ENCODE results near the gene ATP5MC2.
"Not testable (repeated sequence)": the region's sequence is repeated elsewhere in the genome, so short reads cannot be mapped to it uniquely, and the experiment has no call there.

The ATP5MC2 gene

GRCh38 chr12:53643232-53643979, 32.5 kb downstream of the ATP5MC2 start:
- DNase-seq (ENCODE audit: insufficient read length) (no peak), FAIRE-seq (no peak)
- TF ChIP-seq POLR2AphosphoS5 (IDR thresholded peaks at IDR 0.05; ENCODE audit: low read depth, low read length) (no peak), POLR2A (IDR thresholded peaks at IDR 0.05; ENCODE audit: low read depth, low read length) (no peak), TAF1 (IDR thresholded peaks at IDR 0.05; ENCODE audit: borderline replicate concordance, low read depth, low read length) (no peak)

GRCh38 chr12:53638057-53638456, 37.8 kb downstream of the ATP5MC2 start:
- TF ChIP-seq POLR2A (IDR thresholded peaks at IDR 0.05; ENCODE audit: low read depth, low read length) (no peak), POLR2AphosphoS5 (IDR thresholded peaks at IDR 0.05; ENCODE audit: low read depth, low read length) (no peak), TAF1 (IDR thresholded peaks at IDR 0.05; ENCODE audit: borderline replicate concordance, low read depth, low read length) (no peak)
- no peak for DNase-seq (ENCODE audit: insufficient read length)
- FAIRE-seq = no peak

GRCh38 chr12:53636641-53637040, 39.2 kb downstream of the ATP5MC2 start:
- TF ChIP-seq POLR2AphosphoS5 (IDR thresholded peaks at IDR 0.05; ENCODE audit: low read depth, low read length) = no peak
- TF ChIP-seq TAF1 (IDR thresholded peaks at IDR 0.05; ENCODE audit: borderline replicate concordance, low read depth, low read length) = no peak
- DNase-seq (ENCODE audit: insufficient read length) = no peak
- FAIRE-seq = no peak

GRCh38 chr12:53635708-53636107, 40.2 kb downstream of the ATP5MC2 start:
- FAIRE-seq; DNase-seq (ENCODE audit: insufficient read length): not testable (repeated sequence)

- FAIRE-seq (no peak), DNase-seq (ENCODE audit: insufficient read length) (no peak)
- TF ChIP-seq TAF1 (IDR thresholded peaks at IDR 0.05; ENCODE audit: borderline replicate concordance, low read depth, low read length) = no peak
- TF ChIP-seq POLR2A (IDR thresholded peaks at IDR 0.05; ENCODE audit: low read depth, low read length) = no peak
- TF ChIP-seq POLR2AphosphoS5 (IDR thresholded peaks at IDR 0.05; ENCODE audit: low read depth, low read length) = no peak
Measured at GRCh38 chr12:53631721-53632120, 44.2 kb downstream of the ATP5MC2 start.

- DNase-seq (ENCODE audit: insufficient read length) = no peak
- no peak for FAIRE-seq
- TF ChIP-seq POLR2A (IDR thresholded peaks at IDR 0.05; ENCODE audit: low read depth, low read length) (no peak), TAF1 (IDR thresholded peaks at IDR 0.05; ENCODE audit: borderline replicate concordance, low read depth, low read length) (no peak)
Measured at GRCh38 chr12:53627919-53628318, 48.0 kb downstream of the ATP5MC2 start.

GRCh38 chr12:53626702-53627169, 49.1 kb downstream of the ATP5MC2 start:
- FAIRE-seq (peak; percentile 27), DNase-seq (ENCODE audit: insufficient read length) (no peak)
- TF ChIP-seq TAF1 (IDR thresholded peaks at IDR 0.05; ENCODE audit: borderline replicate concordance, low read depth, low read length) (no peak), POLR2A (IDR thresholded peaks at IDR 0.05; ENCODE audit: low read depth, low read length) (no peak), POLR2AphosphoS5 (IDR thresholded peaks at IDR 0.05; ENCODE audit: low read depth, low read length) (no peak)

- DNase-seq (ENCODE audit: insufficient read length) (peak; percentile 86), FAIRE-seq (peak; percentile 92)
- 0 out of 2 replicates have a peak, but pooled peaks have one; percentile 44 for TF ChIP-seq POLR2AphosphoS5 (IDR thresholded peaks at IDR 0.05; ENCODE audit: low read depth, low read length)
- TF ChIP-seq TAF1 (IDR thresholded peaks at IDR 0.05; ENCODE audit: borderline replicate concordance, low read depth, low read length) = 0 out of 2 replicates have a peak, but pooled peaks have one; percentile 16
- peak; percentile 55 for TF ChIP-seq POLR2A (IDR thresholded peaks at IDR 0.05; ENCODE audit: low read depth, low read length)
Measured at GRCh38 chr12:53625946-53626701, 49.8 kb downstream of the ATP5MC2 start, which contains the start of gene ATF7. Gene ATF7, minus strand, starts transcription at chr12:53626382. Its CDS starts 25,382 bp downstream, at chr12:53601000.

- DNase-seq (ENCODE audit: insufficient read length) = no peak
- FAIRE-seq = no peak
- no peak for TF ChIP-seq POLR2AphosphoS5 (IDR thresholded peaks at IDR 0.05; ENCODE audit: low read depth, low read length)
- TF ChIP-seq TAF1 (IDR thresholded peaks at IDR 0.05; ENCODE audit: borderline replicate concordance, low read depth, low read length) = no peak
- TF ChIP-seq POLR2A (IDR thresholded peaks at IDR 0.05; ENCODE audit: low read depth, low read length) = no peak
Measured at GRCh38 chr12:53625373-53625945, 50.4 kb downstream of the ATP5MC2 start.

- no peak for FAIRE-seq
- TF ChIP-seq TAF1 (IDR thresholded peaks at IDR 0.05; ENCODE audit: borderline replicate concordance, low read depth, low read length) (no peak), POLR2AphosphoS5 (IDR thresholded peaks at IDR 0.05; ENCODE audit: low read depth, low read length) (no peak), POLR2A (IDR thresholded peaks at IDR 0.05; ENCODE audit: low read depth, low read length) (no peak)
- DNase-seq (ENCODE audit: insufficient read length) = no peak
Measured at GRCh38 chr12:53624956-53625355, 50.9 kb downstream of the ATP5MC2 start.

GRCh38 chr12:53624458-53624857, 51.4 kb downstream of the ATP5MC2 start:
- FAIRE-seq (no peak), DNase-seq (ENCODE audit: insufficient read length) (no peak)
- TF ChIP-seq TAF1 (IDR thresholded peaks at IDR 0.05; ENCODE audit: borderline replicate concordance, low read depth, low read length) (no peak), POLR2AphosphoS5 (IDR thresholded peaks at IDR 0.05; ENCODE audit: low read depth, low read length) (no peak), POLR2A (IDR thresholded peaks at IDR 0.05; ENCODE audit: low read depth, low read length) (no peak)

Data from GM12892 (cell line).